ENCODE results near the gene MTX2. TPM values are rescaled to one million over a fixed set of nuclear protein-coding genes. Genes with fewer than 3 reads are reported as not detected.

Gene MTX2
- total and polyA plus RNA-seq, 2 donors (not counting 3 experiments of a cell fraction or from before 2014, with no cell fraction given): 31.3 TPM

Other genes starting within 250 kb of the MTX2 start
- not detected in 2 replicates for gene EVX2, start 185.5 kb upstream of the MTX2 start, total RNA-seq
- gene EVX2, start 185.5 kb upstream of the MTX2 start, polyA plus RNA-seq: not detected in 2 replicates
- not detected in 2 replicates for gene HOXD13, start 176.7 kb upstream of the MTX2 start, total RNA-seq
- not detected in 2 replicates for gene HOXD13, start 176.7 kb upstream of the MTX2 start, polyA plus RNA-seq
- not detected in 2 replicates for gene HOXD12, start 169.6 kb upstream of the MTX2 start, total RNA-seq
- gene HOXD12, start 169.6 kb upstream of the MTX2 start, polyA plus RNA-seq: not detected in 2 replicates
- gene HOXD11, start 162.2 kb upstream of the MTX2 start, total RNA-seq: not detected in 2 replicates
- gene HOXD11, start 162.2 kb upstream of the MTX2 start, polyA plus RNA-seq: not detected in 2 replicates
- gene HOXD10, start 152.7 kb upstream of the MTX2 start, total RNA-seq: not detected in 2 replicates
- gene HOXD10, start 152.7 kb upstream of the MTX2 start, polyA plus RNA-seq: not detected in 2 replicates
- 3.5 and 3.9 TPM in 2 replicates for gene HOXD9, start 146.7 kb upstream of the MTX2 start, total RNA-seq
- gene HOXD9, start 146.7 kb upstream of the MTX2 start, polyA plus RNA-seq: 1.9 and 2.3 TPM in 2 replicates
- 14.9 and 15.6 TPM in 2 replicates for gene HOXD8, start 139.7 kb upstream of the MTX2 start, total RNA-seq
- gene HOXD8, start 139.7 kb upstream of the MTX2 start, polyA plus RNA-seq: 6.4 and 7.2 TPM in 2 replicates
- gene HOXD4, start 117.9 kb upstream of the MTX2 start, total RNA-seq: 11.5 and 13.7 TPM in 2 replicates
- 7.6 TPM in 2 replicates for gene HOXD4, start 117.9 kb upstream of the MTX2 start, polyA plus RNA-seq
- 15.3 and 20.9 TPM in 2 replicates for gene HOXD3, start 112.1 kb upstream of the MTX2 start, total RNA-seq
- gene HOXD3, start 112.1 kb upstream of the MTX2 start, polyA plus RNA-seq: 2.9 and 3.3 TPM in 2 replicates
- 10.4 and 14.1 TPM in 2 replicates for gene HOXD1, start 80.8 kb upstream of the MTX2 start, total RNA-seq
- gene HOXD1, start 80.8 kb upstream of the MTX2 start, polyA plus RNA-seq: 6.6 and 8.7 TPM in 2 replicates